ENCODE measurements around the gene MT1M.

- peak; percentile 37 to 48 (median 39) for TF ChIP-seq CTCF (IDR thresholded peaks at IDR 0.05)
- no peak for TF ChIP-seq POLR2A (IDR thresholded peaks at IDR 0.05; ENCODE audit: low read depth)
Measured at GRCh38 chr16:56643080-56643778, 10.8 kb downstream of the MT1M start.

Measured in esophagus muscularis mucosa (tissue), 3 donors.